KOPT-K1 (cell line): ENCODE results near the gene SMIM21.

ENCODE experiments used
- H3K27ac ChIP-seq: fragments of 200-600 bp; sonication (generic); 2 replicates; pipeline ENCODE4 v1.5.1; 2016; ENCODE audit warnings: antibody characterized with exemption, mild to moderate bottlenecking, low read depth, low read length; ENCODE audit not compliant: poor library complexity, severe bottlenecking
- H3K36me3 ChIP-seq: fragments of 200-600 bp; sonication (generic); 2 replicates; pipeline ENCODE4 v1.5.1; 2017; ENCODE audit warnings: antibody characterized with exemption, mild to moderate bottlenecking, low read length, moderate library complexity; ENCODE audit not compliant: insufficient read depth
- H3K9me3 ChIP-seq: fragments of 200-600 bp; sonication (generic); 2 replicates; pipeline ENCODE4 v1.5.1; 2017; ENCODE audit warnings: antibody characterized with exemption, low read length, mild to moderate bottlenecking; ENCODE audit not compliant: insufficient read depth, poor library complexity, severe bottlenecking

SMIM21 gene

GRCh38 chr18:75406491-75407445 lies 20.7 kb downstream of the SMIM21 start:
- no peak overlapping the region for H3K27ac ChIP-seq
- H3K9me3 ChIP-seq: no peaks in the 10 kb centered on the region
- no peaks in the 10 kb centered on the region for H3K36me3 ChIP-seq

- Histone ChIP-seq H3K9me3 (no peaks in the 10 kb centered on the region), H3K27ac (no peak overlapping the region), H3K36me3 (no peaks in the 10 kb centered on the region)
Observed at GRCh38 chr18:75405351-75405750, 22.2 kb downstream of the SMIM21 start.

- Histone ChIP-seq H3K9me3 (no peaks in the 10 kb centered on the region), H3K27ac (no peak overlapping the region), H3K36me3 (no peaks in the 10 kb centered on the region)
Observed at GRCh38 chr18:75400366-75400765, 27.1 kb downstream of the SMIM21 start.

- H3K9me3 ChIP-seq: no peaks in the 10 kb centered on the region
- H3K27ac ChIP-seq: no peak overlapping the region
- no peaks in the 10 kb centered on the region for H3K36me3 ChIP-seq
Observed at GRCh38 chr18:75395137-75395536, 32.4 kb downstream of the SMIM21 start.

GRCh38 chr18:75393721-75394120 lies 33.8 kb downstream of the SMIM21 start:
- Histone ChIP-seq H3K9me3 (no peaks in the 10 kb centered on the region), H3K36me3 (no peaks in the 10 kb centered on the region), H3K27ac (no peak overlapping the region)

- Histone ChIP-seq H3K9me3 (no peaks in the 10 kb centered on the region), H3K27ac (no peak overlapping the region), H3K36me3 (no peaks in the 10 kb centered on the region)
Observed at GRCh38 chr18:75392226-75392578, 35.3 kb downstream of the SMIM21 start.

- no peaks in the 10 kb centered on the region for H3K9me3 ChIP-seq
- no peak overlapping the region for H3K27ac ChIP-seq
- H3K36me3 ChIP-seq: no peaks in the 10 kb centered on the region
Observed at GRCh38 chr18:75391279-75392225, 36.0 kb downstream of the SMIM21 start.

- no peaks in the 10 kb centered on the region for H3K36me3 ChIP-seq
- no peaks in the 10 kb centered on the region for H3K9me3 ChIP-seq
- H3K27ac ChIP-seq: no peak overlapping the region
Observed at GRCh38 chr18:75390854-75391253, 36.6 kb downstream of the SMIM21 start.

GRCh38 chr18:75384144-75384543 lies 43.4 kb downstream of the SMIM21 start:
- Histone ChIP-seq H3K36me3 (no peaks in the 10 kb centered on the region), H3K9me3 (no peaks in the 10 kb centered on the region), H3K27ac (no peak overlapping the region)

- Histone ChIP-seq H3K27ac (no peak overlapping the region), H3K36me3 (no peaks in the 10 kb centered on the region), H3K9me3 (no peaks in the 10 kb centered on the region)
Observed at GRCh38 chr18:75378376-75379315, 48.9 kb downstream of the SMIM21 start.

GRCh38 chr18:75377926-75378325 lies 49.6 kb downstream of the SMIM21 start:
- H3K36me3 ChIP-seq: no peaks in the 10 kb centered on the region
- peaks cover 2% of the 10 kb centered on the region for H3K9me3 ChIP-seq
- no peak overlapping the region for H3K27ac ChIP-seq

- Histone ChIP-seq H3K9me3 (peaks cover 6% of the 10 kb centered on the region), H3K27ac (no peak overlapping the region), H3K36me3 (no peaks in the 10 kb centered on the region)
Observed at GRCh38 chr18:75377258-75377657, 50.2 kb downstream of the SMIM21 start.

- H3K36me3 ChIP-seq: no peaks in the 10 kb centered on the region
- no peak overlapping the region for H3K27ac ChIP-seq
- H3K9me3 ChIP-seq: peaks cover 6% of the 10 kb centered on the region
Observed at GRCh38 chr18:75376004-75376403, 51.5 kb downstream of the SMIM21 start.

- no peaks in the 10 kb centered on the region for H3K36me3 ChIP-seq
- no peak overlapping the region for H3K27ac ChIP-seq
- peaks cover 6% of the 10 kb centered on the region for H3K9me3 ChIP-seq
Observed at GRCh38 chr18:75375341-75375740, 52.2 kb downstream of the SMIM21 start.
